ENCODE measurements around the gene MISP3. TPM values are rescaled to one million over a fixed set of nuclear protein-coding genes. Genes with fewer than 3 reads are reported as not detected.
A peak's percentile ranks its signal among the peaks of the same experiment; 100 is the strongest.

The MISP3 gene
- total and polyA plus RNA-seq, 2 of the 8 experiments (the other 6 are each of a cell fraction or from before 2014, with no cell fraction given), result 0.74 to 1.4 TPM

- Histone ChIP-seq H3K9me3 (ENCODE audit: insufficient read depth in 2 of 2, low read depth in 1 of 2, low read length in 1 of 2) (no peaks in the 10 kb centered on the region), H4K20me1 (replicated peaks in 1 of 2; ENCODE audit: control insufficient read depth in 1 of 2, insufficient read depth in 2 of 2, low read length in 2 of 2) (peaks cover 7 to 12% of the 10 kb centered on the region in 2 experiments), H2BK20ac (ENCODE audit: low read length) (no peak overlapping the region), H3K36me3 (ENCODE audit: control insufficient read depth in 2 of 4, insufficient read depth in 4 of 4, low read length in 3 of 4) (no peaks in the 10 kb centered on the region), H3K9ac (replicated peaks in 1 of 4; ENCODE audit: extremely low read depth in 1 of 4, low read depth in 3 of 4, low read length in 3 of 4) (no peak overlapping the region), H4K8ac (ENCODE audit: extremely low read depth, insufficient read depth, low read length) (no peak overlapping the region; the same call in 1 of the 2 replicates), H3K27me3 (replicated peaks in 1 of 4; ENCODE audit: control insufficient read depth in 3 of 4, extremely low read depth in 1 of 4, insufficient read depth in 3 of 4, low read length in 3 of 4) (no peaks in the 10 kb centered on the region; a peak in 2 of 7 replicates), H2BK120ac (replicated peaks; ENCODE audit: low read depth, low read length) (no peak overlapping the region), H2BK12ac (ENCODE audit: low read depth, low read length) (peak overlapping the region; percentile 75; the same call in 1 of the 2 replicates), H3K79me2 (ENCODE audit: control insufficient read depth in 1 of 2, insufficient read depth in 2 of 2, low read length in 2 of 2) (0 out of 4 replicates have a peak, but pooled peaks cover 0 to 3% of the 10 kb centered on the region in 2 experiments), H3K79me1 (ENCODE audit: low read depth, low read length) (peaks cover 4% of the 10 kb centered on the region), H3K23me2 (ENCODE audit: low read depth, low read length) (peaks cover 8% of the 10 kb centered on the region), H3K18ac (ENCODE audit: extremely low read depth, low read length) (no peak overlapping the region), H3K4me3 (ENCODE audit: extremely low read depth in 1 of 4, insufficient read depth in 2 of 4, low read depth in 3 of 4, low read length in 4 of 4) (no peak overlapping the region), H3K27ac (ENCODE audit: low read depth, low read length) (no peak overlapping the region), H2AK5ac (ENCODE audit: low read depth, low read length) (peak overlapping the region; percentile 58; the same call in 1 of the 2 replicates), H3K56ac (replicated peaks; ENCODE audit: insufficient read length, low read depth, low read length) (no peak overlapping the region), H3K14ac (ENCODE audit: insufficient read length) (no peak overlapping the region), H3K4ac (replicated peaks; ENCODE audit: insufficient read length, low read depth, low read length) (no peak overlapping the region), H2BK5ac (ENCODE audit: low read depth, low read length) (peak overlapping the region; percentile 60; the same call in 1 of the 2 replicates), H4K91ac (replicated peaks; ENCODE audit: insufficient read length, low read length) (no peak overlapping the region), H4K5ac (ENCODE audit: insufficient read length, low read depth, low read length) (no peak overlapping the region), H3K4me1 (replicated peaks in 1 of 4; ENCODE audit: control insufficient read depth in 3 of 4, insufficient read depth in 4 of 4, low read length in 3 of 4) (peaks cover 11 to 34% (median 21%) of the 10 kb centered on the region in 4 experiments), H2BK15ac (ENCODE audit: low read length) (no peak overlapping the region), H3K23ac (ENCODE audit: insufficient read length) (no peak overlapping the region), H3K4me2 (ENCODE audit: insufficient read depth in 1 of 2, low read depth in 2 of 2, low read length in 2 of 2) (no peak overlapping the region), H2AFZ (ENCODE audit: low read length) (no peak overlapping the region)
- ChIA-PET CTCF (ENCODE audit: partially characterized antibody) (interaction anchor here (0.6 to 11.3 kb wide), 29 partner anchors 10 to 366 kb away, joined by 3 to 105 read pairs (median 5); partner anchors contain the start of genes ASF1B, C19orf67 and MISP3), POLR2A (ENCODE audit: partially characterized antibody) (interaction anchor here (1.0 to 4.2 kb wide), 7 partner anchors 14 to 152 kb away, joined by 3 to 24 read pairs (median 4); partner anchors contain the start of genes ASF1B and MISP3)
- DNase-seq (ENCODE audit: low read depth in 1 of 2, low spot score in 2 of 2) (peak in 1 of 2 experiments; percentile 80), FAIRE-seq (no peak)
- WGBS, 2 experiments (ENCODE audit: extremely low coverage in 1 of 2, insufficient coverage in 1 of 2, insufficient read length in 1 of 2, insufficient replicate concordance in 2 of 2, low coverage in 1 of 2, low lambda C conversion rate in 2 of 2, missing lambda C conversion rate in 1 of 2), result 93% methylated on average over 13 of the region's 18 CpGs; no CpG with 5 or more reads in 1 of the 2 experiments
- TF ChIP-seq SIX5 (IDR thresholded peaks at IDR 0.05; ENCODE audit: low read depth, low read length) (no peak), BACH1 (IDR thresholded peaks at IDR 0.05; ENCODE audit: low read length) (no peak), FOSL1 (IDR thresholded peaks at IDR 0.05; ENCODE audit: insufficient read depth, low read depth, low read length) (0 out of 2 replicates have a peak, but pooled peaks have one; percentile 72), TCF12 (IDR thresholded peaks at IDR 0.05; ENCODE audit: low read depth, low read length) (no peak), RAD21 (IDR thresholded peaks at IDR 0.05 in 1 of 2, conservative IDR thresholded peaks at IDR 0.05 in 1 of 2; ENCODE audit: low read depth in 2 of 2, low read length in 2 of 2) (no peak; a peak in 1 of 4 replicates), KDM4A (IDR thresholded peaks at IDR 0.05; ENCODE audit: low read depth, low read length, severe bottlenecking) (no peak), CBX8 (IDR thresholded peaks at IDR 0.05; ENCODE audit: borderline replicate concordance, low read depth, low read length) (no peak), RBBP5 (IDR thresholded peaks at IDR 0.05; ENCODE audit: borderline replicate concordance, low read depth, low read length) (no peak), CHD1 (IDR thresholded peaks at IDR 0.05; ENCODE audit: low read depth, low read length) (no peak), JUN (IDR thresholded peaks at IDR 0.05; ENCODE audit: low read depth, low read length) (no peak), CTBP2 (IDR thresholded peaks at IDR 0.05; ENCODE audit: borderline replicate concordance, insufficient read depth, insufficient read length, low read length) (no peak)
These were observed 41.3 kb downstream of the MISP3 start for GRCh38 chr19:14113762-14114414.
